GM12864 (cell line): ENCODE data around the gene P2RY13.

Source experiments
- DNase-seq: peaks from one replicate; pipeline ENCODE4 v3.0.0-alpha.2; 2011; ENCODE audit warnings: low read depth
- H3K4me3 ChIP-seq: 2 replicates; pipeline ENCODE4 v1.5.1; 2011; ENCODE audit warnings: mild to moderate bottlenecking, low read depth, low read length, control low read depth
- TF ChIP-seq, protein P1 (sequence below): IDR thresholded peaks from 2 replicates; pipeline ENCODE4 v1.5.1; 2011; ENCODE audit warnings: low read depth, mild to moderate bottlenecking, moderate library complexity, low read length, control low read depth, inconsistent platforms; ENCODE audit errors: missing control alignments

The P2RY13 gene

GRCh38 chr3:151346292-151346691 lies 16.9 kb upstream of the P2RY13 start:
- TF ChIP-seq, protein P1, sequence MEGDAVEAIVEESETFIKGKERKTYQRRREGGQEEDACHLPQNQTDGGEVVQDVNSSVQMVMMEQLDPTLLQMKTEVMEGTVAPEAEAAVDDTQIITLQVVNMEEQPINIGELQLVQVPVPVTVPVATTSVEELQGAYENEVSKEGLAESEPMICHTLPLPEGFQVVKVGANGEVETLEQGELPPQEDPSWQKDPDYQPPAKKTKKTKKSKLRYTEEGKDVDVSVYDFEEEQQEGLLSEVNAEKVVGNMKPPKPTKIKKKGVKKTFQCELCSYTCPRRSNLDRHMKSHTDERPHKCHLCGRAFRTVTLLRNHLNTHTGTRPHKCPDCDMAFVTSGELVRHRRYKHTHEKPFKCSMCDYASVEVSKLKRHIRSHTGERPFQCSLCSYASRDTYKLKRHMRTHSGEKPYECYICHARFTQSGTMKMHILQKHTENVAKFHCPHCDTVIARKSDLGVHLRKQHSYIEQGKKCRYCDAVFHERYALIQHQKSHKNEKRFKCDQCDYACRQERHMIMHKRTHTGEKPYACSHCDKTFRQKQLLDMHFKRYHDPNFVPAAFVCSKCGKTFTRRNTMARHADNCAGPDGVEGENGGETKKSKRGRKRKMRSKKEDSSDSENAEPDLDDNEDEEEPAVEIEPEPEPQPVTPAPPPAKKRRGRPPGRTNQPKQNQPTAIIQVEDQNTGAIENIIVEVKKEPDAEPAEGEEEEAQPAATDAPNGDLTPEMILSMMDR, result no peak
- no peak overlapping the region for H3K4me3 ChIP-seq
- no peak for DNase-seq

GRCh38 chr3:151345859-151346258 lies 16.5 kb upstream of the P2RY13 start:
- no peak for DNase-seq
- no peak overlapping the region for H3K4me3 ChIP-seq

DNA sequence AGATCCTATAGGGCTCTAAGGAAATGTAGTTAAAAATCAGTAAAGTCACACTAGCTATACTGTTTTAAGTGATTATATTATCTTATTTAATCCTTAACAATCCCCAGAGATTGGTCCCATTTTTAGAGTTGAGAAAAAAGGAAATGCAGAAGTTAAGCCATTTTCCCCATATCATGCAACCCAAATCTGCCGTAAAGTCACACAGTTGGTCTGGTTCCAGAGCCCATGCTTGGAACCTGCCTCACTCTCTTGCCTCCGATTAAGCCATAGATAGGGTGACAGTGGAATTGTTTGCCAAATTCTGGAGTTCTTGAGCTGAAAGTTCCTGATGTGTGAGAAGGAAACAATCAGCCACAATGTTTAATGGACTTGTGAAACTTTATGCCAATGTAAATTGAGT lies 2.3 kb upstream of the P2RY13 start:
- TF ChIP-seq, protein P1, result no peak
- DNase-seq, result no peak
- no peak overlapping the region for H3K4me3 ChIP-seq

More at GRCh38 chr3:151345859-151346258, 16.5 kb upstream of the P2RY13 start:
- TF ChIP-seq, protein P1, result no peak

- no peak for DNase-seq
- TF ChIP-seq, protein P1, result no peak
- H3K4me3 ChIP-seq, result no peak overlapping the region
These were observed 1.6 kb upstream of the P2RY13 start for GRCh38 chr3:151330899-151331298.

DNA sequence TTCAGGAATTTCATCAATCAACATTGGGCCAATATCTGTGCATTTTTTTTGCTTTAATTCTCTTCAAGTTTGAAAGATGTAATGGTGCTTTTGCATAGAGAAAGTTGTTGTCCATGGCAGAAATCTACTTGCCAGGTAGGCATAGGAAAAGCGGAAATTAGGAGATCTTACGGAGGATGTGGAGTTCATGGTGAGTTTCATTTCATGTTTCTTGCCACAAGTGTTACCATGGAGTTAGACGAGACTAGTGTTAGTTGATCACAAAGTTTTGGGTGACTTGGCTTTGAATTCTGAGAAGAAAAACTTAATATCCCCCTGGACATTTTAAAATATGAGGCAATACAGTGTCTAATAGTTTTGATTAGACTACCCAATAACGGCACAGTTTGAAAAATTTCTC lies 1.0 kb upstream of the P2RY13 start:
- TF ChIP-seq, protein P1, result no peak
- H3K4me3 ChIP-seq, result no peak overlapping the region
- no peak for DNase-seq

DNA sequence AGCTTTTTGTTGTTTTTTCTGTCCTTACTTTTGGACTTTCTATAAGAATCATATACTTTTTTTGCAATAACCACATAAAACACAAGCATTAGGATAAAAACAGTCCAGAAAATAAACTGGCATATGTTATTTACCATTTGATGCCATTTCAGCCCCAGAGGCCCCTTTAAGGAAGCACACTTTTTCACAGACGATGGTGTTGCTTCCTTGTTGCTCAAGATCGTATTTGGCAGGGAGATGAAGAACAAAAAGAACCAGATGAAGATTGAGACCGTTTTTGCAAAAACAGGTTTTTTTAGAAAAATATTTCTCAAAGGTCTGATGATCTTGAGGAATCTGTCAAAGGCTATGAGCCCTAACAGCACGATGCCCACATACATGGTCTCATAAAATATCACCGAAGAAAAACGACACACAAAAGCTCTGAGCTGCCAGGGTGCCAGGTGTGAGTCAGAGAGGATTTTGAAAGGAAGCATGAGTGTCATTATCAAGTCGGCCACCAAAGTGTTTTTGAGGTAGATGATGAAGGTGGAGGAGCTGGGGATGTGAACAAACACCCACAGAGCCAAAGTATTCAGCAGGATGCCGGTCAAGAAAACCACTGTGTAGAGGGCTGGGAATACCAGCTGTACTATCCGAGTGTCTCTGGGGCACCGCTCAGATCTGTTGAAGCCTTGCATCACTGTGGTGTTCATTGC lies 902 bp downstream of the P2RY13 start:
- no peak for DNase-seq
- H3K4me3 ChIP-seq, result no peak overlapping the region
- TF ChIP-seq, protein P1, result no peak
